Measurements from ENCODE around the gene ANGPTL2. TPM values are rescaled to one million over a fixed set of nuclear protein-coding genes. Genes with fewer than 3 reads are reported as not detected.

ANGPTL2 gene
- polyA plus RNA-seq, 1 of the 3 experiments (the other 2 are of a cell fraction), result 12.3 TPM

- TF ChIP-seq, protein P1, sequence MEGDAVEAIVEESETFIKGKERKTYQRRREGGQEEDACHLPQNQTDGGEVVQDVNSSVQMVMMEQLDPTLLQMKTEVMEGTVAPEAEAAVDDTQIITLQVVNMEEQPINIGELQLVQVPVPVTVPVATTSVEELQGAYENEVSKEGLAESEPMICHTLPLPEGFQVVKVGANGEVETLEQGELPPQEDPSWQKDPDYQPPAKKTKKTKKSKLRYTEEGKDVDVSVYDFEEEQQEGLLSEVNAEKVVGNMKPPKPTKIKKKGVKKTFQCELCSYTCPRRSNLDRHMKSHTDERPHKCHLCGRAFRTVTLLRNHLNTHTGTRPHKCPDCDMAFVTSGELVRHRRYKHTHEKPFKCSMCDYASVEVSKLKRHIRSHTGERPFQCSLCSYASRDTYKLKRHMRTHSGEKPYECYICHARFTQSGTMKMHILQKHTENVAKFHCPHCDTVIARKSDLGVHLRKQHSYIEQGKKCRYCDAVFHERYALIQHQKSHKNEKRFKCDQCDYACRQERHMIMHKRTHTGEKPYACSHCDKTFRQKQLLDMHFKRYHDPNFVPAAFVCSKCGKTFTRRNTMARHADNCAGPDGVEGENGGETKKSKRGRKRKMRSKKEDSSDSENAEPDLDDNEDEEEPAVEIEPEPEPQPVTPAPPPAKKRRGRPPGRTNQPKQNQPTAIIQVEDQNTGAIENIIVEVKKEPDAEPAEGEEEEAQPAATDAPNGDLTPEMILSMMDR (IDR thresholded peaks at IDR 0.05), result no peak
- TF ChIP-seq MAX (IDR thresholded peaks at IDR 0.05; ENCODE audit: low read depth) (no peak), GATA2 (CRISPR knock-in tag; IDR thresholded peaks at IDR 0.05) (peak; percentile 88), MXI1 (IDR thresholded peaks at IDR 0.05; ENCODE audit: low read depth, low read length) (no peak; the same call in 1 of the 2 replicates), TCF12 (IDR thresholded peaks at IDR 0.05) (peak; percentile 39; the same call in 1 of the 2 replicates), ELF1 (IDR thresholded peaks at IDR 0.05) (no peak), CHD2 (IDR thresholded peaks at IDR 0.05; ENCODE audit: low read length, partially characterized antibody) (peak; percentile 72), EP300 (IDR thresholded peaks at IDR 0.05; ENCODE audit: borderline replicate concordance in 1 of 2, low read depth in 1 of 2, low read length in 1 of 2) (peak in 1 of 2 experiments; percentile 62; a peak in 1 of 4 replicates), RCOR1 (IDR thresholded peaks at IDR 0.05; ENCODE audit: low read length) (peak; percentile 76; the same call in 1 of the 2 replicates), TEAD4 (IDR thresholded peaks at IDR 0.05; ENCODE audit: borderline replicate concordance, insufficient read depth) (no peak), MEF2A (IDR thresholded peaks at IDR 0.05; ENCODE audit: borderline replicate concordance, low read depth) (no peak), FOXJ3 (CRISPR knock-in tag; IDR thresholded peaks at IDR 0.05) (peak; percentile 66; the same call in 1 of the 2 replicates), GABPA (IDR thresholded peaks at IDR 0.05; ENCODE audit: low read depth) (no peak), POLR2AphosphoS5 (IDR thresholded peaks at IDR 0.05; ENCODE audit: low read depth, low read length) (no peak)
- TF ChIP-seq, protein P2, sequence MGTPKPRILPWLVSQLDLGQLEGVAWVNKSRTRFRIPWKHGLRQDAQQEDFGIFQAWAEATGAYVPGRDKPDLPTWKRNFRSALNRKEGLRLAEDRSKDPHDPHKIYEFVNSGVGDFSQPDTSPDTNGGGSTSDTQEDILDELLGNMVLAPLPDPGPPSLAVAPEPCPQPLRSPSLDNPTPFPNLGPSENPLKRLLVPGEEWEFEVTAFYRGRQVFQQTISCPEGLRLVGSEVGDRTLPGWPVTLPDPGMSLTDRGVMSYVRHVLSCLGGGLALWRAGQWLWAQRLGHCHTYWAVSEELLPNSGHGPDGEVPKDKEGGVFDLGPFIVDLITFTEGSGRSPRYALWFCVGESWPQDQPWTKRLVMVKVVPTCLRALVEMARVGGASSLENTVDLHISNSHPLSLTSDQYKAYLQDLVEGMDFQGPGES (IDR thresholded peaks at IDR 0.05; ENCODE audit: low read depth, low read length), result no peak
- TF ChIP-seq, protein P3, sequence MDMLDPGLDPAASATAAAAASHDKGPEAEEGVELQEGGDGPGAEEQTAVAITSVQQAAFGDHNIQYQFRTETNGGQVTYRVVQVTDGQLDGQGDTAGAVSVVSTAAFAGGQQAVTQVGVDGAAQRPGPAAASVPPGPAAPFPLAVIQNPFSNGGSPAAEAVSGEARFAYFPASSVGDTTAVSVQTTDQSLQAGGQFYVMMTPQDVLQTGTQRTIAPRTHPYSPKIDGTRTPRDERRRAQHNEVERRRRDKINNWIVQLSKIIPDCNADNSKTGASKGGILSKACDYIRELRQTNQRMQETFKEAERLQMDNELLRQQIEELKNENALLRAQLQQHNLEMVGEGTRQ (IDR thresholded peaks at IDR 0.05; ENCODE audit: borderline replicate concordance, low read depth, low read length), result no peak
- TF ChIP-seq, protein P4, sequence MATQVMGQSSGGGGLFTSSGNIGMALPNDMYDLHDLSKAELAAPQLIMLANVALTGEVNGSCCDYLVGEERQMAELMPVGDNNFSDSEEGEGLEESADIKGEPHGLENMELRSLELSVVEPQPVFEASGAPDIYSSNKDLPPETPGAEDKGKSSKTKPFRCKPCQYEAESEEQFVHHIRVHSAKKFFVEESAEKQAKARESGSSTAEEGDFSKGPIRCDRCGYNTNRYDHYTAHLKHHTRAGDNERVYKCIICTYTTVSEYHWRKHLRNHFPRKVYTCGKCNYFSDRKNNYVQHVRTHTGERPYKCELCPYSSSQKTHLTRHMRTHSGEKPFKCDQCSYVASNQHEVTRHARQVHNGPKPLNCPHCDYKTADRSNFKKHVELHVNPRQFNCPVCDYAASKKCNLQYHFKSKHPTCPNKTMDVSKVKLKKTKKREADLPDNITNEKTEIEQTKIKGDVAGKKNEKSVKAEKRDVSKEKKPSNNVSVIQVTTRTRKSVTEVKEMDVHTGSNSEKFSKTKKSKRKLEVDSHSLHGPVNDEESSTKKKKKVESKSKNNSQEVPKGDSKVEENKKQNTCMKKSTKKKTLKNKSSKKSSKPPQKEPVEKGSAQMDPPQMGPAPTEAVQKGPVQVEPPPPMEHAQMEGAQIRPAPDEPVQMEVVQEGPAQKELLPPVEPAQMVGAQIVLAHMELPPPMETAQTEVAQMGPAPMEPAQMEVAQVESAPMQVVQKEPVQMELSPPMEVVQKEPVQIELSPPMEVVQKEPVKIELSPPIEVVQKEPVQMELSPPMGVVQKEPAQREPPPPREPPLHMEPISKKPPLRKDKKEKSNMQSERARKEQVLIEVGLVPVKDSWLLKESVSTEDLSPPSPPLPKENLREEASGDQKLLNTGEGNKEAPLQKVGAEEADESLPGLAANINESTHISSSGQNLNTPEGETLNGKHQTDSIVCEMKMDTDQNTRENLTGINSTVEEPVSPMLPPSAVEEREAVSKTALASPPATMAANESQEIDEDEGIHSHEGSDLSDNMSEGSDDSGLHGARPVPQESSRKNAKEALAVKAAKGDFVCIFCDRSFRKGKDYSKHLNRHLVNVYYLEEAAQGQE (IDR thresholded peaks at IDR 0.05; ENCODE audit: low read depth, low read length), result no peak
- CTCF ChIA-PET, result interaction anchor here (0.6 to 2.2 kb wide), 8 partner anchors 12 to 269 kb away, joined by 3 to 10 read pairs (median 3); partner anchors contain the start of gene ZBTB34
- POLR2A ChIA-PET, result interaction anchor here (0.9 kb wide), 1 partner anchor 23 kb away, joined by 3 read pairs; no protein-coding TSS in a partner anchor
Measured at GRCh38 chr9:127129718-127130085, 7.3 kb upstream of the ANGPTL2 start.

More at GRCh38 chr9:127129718-127130085, 7.3 kb upstream of the ANGPTL2 start:
- Histone ChIP-seq H3K9me3 (no peaks in the 10 kb centered on the region), H3K4me2 (no peak overlapping the region), H3K79me2 (ENCODE audit: insufficient read depth) (no peaks in the 10 kb centered on the region), H3K9me2 (no peaks in the 10 kb centered on the region), H3K27me3 (ENCODE audit: insufficient read depth) (no peaks in the 10 kb centered on the region), H3K4me3 (ENCODE audit: low read depth in 2 of 2, low read length in 1 of 2) (no peak overlapping the region), H3K27ac (ENCODE audit: low read depth in 2 of 2, low read length in 1 of 2) (peak overlapping the region in 1 of 2 experiments; percentile 82; a peak in 2 of 4 replicates), H2AFZ (ENCODE audit: low read depth) (no peak overlapping the region), H3K9ac (no peak overlapping the region), H3F3A (replicated peaks; ENCODE audit: insufficient read depth) (no peaks in the 10 kb centered on the region), H3K36me3 (replicated peaks in 1 of 2; ENCODE audit: control insufficient read depth in 1 of 2, insufficient read depth in 2 of 2, low read length in 1 of 2) (no peaks in the 10 kb centered on the region), H3K4me1 (ENCODE audit: control insufficient read depth in 1 of 2, insufficient read depth in 2 of 2, low read depth in 1 of 2, low read length in 1 of 2) (peaks cover 14 to 46% of the 10 kb centered on the region in 2 experiments; a peak in 3 of 4 replicates), H4K20me1 (ENCODE audit: insufficient read depth) (no peaks in the 10 kb centered on the region)
- 84% methylated on average over 3 of the region's 3 CpGs for WGBS (ENCODE audit: low lambda C conversion rate)
- peak; percentile 89 for DNase-seq

All from SK-N-SH (cell line).